GM23338 (cell line): ENCODE results near the gene RBP3. TPM values are rescaled to one million over a fixed set of nuclear protein-coding genes. Genes with fewer than 3 reads are reported as not detected.

ENCODE experiments used
- ATAC-seq: fragments of 200-7000 bp; cut with Tn5 transposase; 3 replicates; pipeline ENCODE4 v1.9.1; 2020
- DNase-seq: peaks from one replicate; pipeline ENCODE4 v3.0.0-alpha.2; 2015; ENCODE audit warnings: low spot score
- H2AFZ ChIP-seq: fragments of 200-600 bp; sonication (generic); 2 replicates; pipeline ENCODE4 v1.8.0; 2016; ENCODE audit warnings: antibody characterized with exemption, mild to moderate bottlenecking, moderate library complexity
- H3F3A ChIP-seq: fragments of 200-600 bp; sonication (generic); replicated peaks from 2 replicates; pipeline ENCODE4 v1.8.0; 2017; ENCODE audit warnings: antibody characterized with exemption, mixed run types, low read depth
- H3K27ac ChIP-seq: fragments of 200-600 bp; sonication (generic); 2 replicates; pipeline ENCODE4 v1.6.1; 2016; ENCODE audit warnings: low read depth
- H3K27me3 ChIP-seq: fragments of 200-600 bp; sonication (generic); 2 replicates; pipeline ENCODE4 v1.8.0; 2016; ENCODE audit warnings: mild to moderate bottlenecking, mixed run types, moderate library complexity; ENCODE audit not compliant: insufficient read depth
- H3K36me3 ChIP-seq: fragments of 200-600 bp; sonication (generic); 2 replicates; pipeline ENCODE4 v1.8.0; 2016; ENCODE audit warnings: mild to moderate bottlenecking; ENCODE audit not compliant: insufficient read depth
- H3K4me1 ChIP-seq: fragments of 200-600 bp; sonication (generic); 2 replicates; pipeline ENCODE4 v1.8.0; 2016; ENCODE audit warnings: mild to moderate bottlenecking, moderate library complexity; ENCODE audit not compliant: insufficient read depth
- H3K4me2 ChIP-seq: fragments of 200-600 bp; sonication (generic); 2 replicates; pipeline ENCODE4 v1.7.1; 2017; ENCODE audit warnings: mixed run types
- H3K4me3 ChIP-seq: fragments of 200-600 bp; sonication (generic); 2 replicates; pipeline ENCODE4 v1.6.1; 2016; ENCODE audit warnings: mixed run types
- H3K79me2 ChIP-seq: fragments of 200-600 bp; sonication (generic); replicated peaks from 2 replicates; pipeline ENCODE4 v1.8.0; 2017; ENCODE audit warnings: mild to moderate bottlenecking; ENCODE audit not compliant: insufficient read depth
- H3K9me2 ChIP-seq: fragments of 200-600 bp; sonication (generic); 2 replicates; pipeline ENCODE4 v1.8.0; 2017; ENCODE audit not compliant: insufficient read depth
- H4K20me1 ChIP-seq: fragments of 200-600 bp; sonication (generic); replicated peaks from 2 replicates; pipeline ENCODE4 v1.8.0; 2017; ENCODE audit warnings: mild to moderate bottlenecking; ENCODE audit not compliant: insufficient read depth
- H3K27ac Mint-ChIP-seq: 2 replicates; pipeline ENCODE4 v1.8.0; 2020; ENCODE audit warnings: inconsistent platforms, mild to moderate bottlenecking, moderate library complexity, mixed read lengths
- H3K27me3 Mint-ChIP-seq: 3 replicates; pipeline ENCODE4 v1.8.0; 2022; ENCODE audit warnings: low read depth, mild to moderate bottlenecking, moderate library complexity, mixed read lengths, inconsistent platforms; ENCODE audit not compliant: insufficient read depth, poor library complexity
- H3K36me3 Mint-ChIP-seq: 3 replicates; pipeline ENCODE4 v1.8.0; 2021; ENCODE audit warnings: low read depth, mild to moderate bottlenecking, inconsistent platforms, moderate library complexity, mixed read lengths
- H3K4me1 Mint-ChIP-seq: 3 replicates; pipeline ENCODE4 v1.8.0; 2020; ENCODE audit warnings: mild to moderate bottlenecking, inconsistent platforms, mixed read lengths
- H3K4me3 Mint-ChIP-seq: 3 replicates; pipeline ENCODE4 v1.8.0; 2021; ENCODE audit warnings: moderate library complexity, mild to moderate bottlenecking, inconsistent platforms, mixed read lengths
- H3K9me3 Mint-ChIP-seq: 3 replicates; pipeline ENCODE4 v1.8.0; 2020; ENCODE audit warnings: moderate library complexity, mild to moderate bottlenecking, inconsistent platforms, mixed read lengths
- EZH2 ChIP-seq: fragments of 200-600 bp; sonication (generic); IDR thresholded peaks from one replicate; pipeline ENCODE4 v1.8.0; 2017; ENCODE audit warnings: antibody characterized with exemption, mild to moderate bottlenecking, low read depth; ENCODE audit not compliant: unreplicated experiment
- JUNB ChIP-seq: IDR thresholded peaks from one replicate; pipeline ENCODE4 v1.6.1; 2016; ENCODE audit warnings: antibody characterized with exemption; ENCODE audit not compliant: unreplicated experiment
- NANOG ChIP-seq: IDR thresholded peaks from 2 replicates; pipeline ENCODE4 v1.6.1; 2016; ENCODE audit warnings: antibody characterized with exemption, borderline replicate concordance
- POLR2AphosphoS5 ChIP-seq: IDR thresholded peaks from 2 replicates; pipeline ENCODE4 v1.6.1; 2016; ENCODE audit warnings: antibody characterized with exemption, low read depth
- STAT1 ChIP-seq: IDR thresholded peaks from one replicate; pipeline ENCODE4 v1.6.1; 2016; ENCODE audit warnings: antibody characterized with exemption; ENCODE audit not compliant: unreplicated experiment
- ZNF462 ChIP-seq: fragments of 250-450 bp; sonication (Bioruptor Pico); IDR thresholded peaks from 2 replicates; pipeline ENCODE4 v1.5.0; 2020; ENCODE audit warnings: mild to moderate bottlenecking, moderate library complexity
- polyA plus RNA-seq: library from polyadenylated mRNA; unstranded; fragments of >200 nt; fragmentation: Nextera tagmentation; extraction: Ambion mirVana; gene quantifications from 2 replicates; pipeline ENCODE4 v1.2.1, GENCODE V29; 2016
- total RNA-seq: library from RNA; depleted of rRNA; stranded (reverse); fragments of >200 nt; shearing (Covaris generic); gene quantifications from 2 replicates; pipeline ENCODE4 v1.2.3, GENCODE V29; 2014

The RBP3 gene
- total and polyA plus RNA-seq, 2 experiments from 2014 or later = not detected

GRCh38 chr10:47320812-47321211 is 27.4 kb upstream of the RBP3 start:
- Mint-ChIP-seq H3K27me3 (peaks cover 9% of the 10 kb centered on the region), H3K4me3 (no peak overlapping the region), H3K9me3 (no peaks in the 10 kb centered on the region), H3K27ac (no peak overlapping the region), H3K4me1 (no peaks in the 10 kb centered on the region), H3K36me3 (no peaks in the 10 kb centered on the region)
- ATAC-seq (no peak), DNase-seq (no peak)
- Histone ChIP-seq H3K4me3 (no peak overlapping the region), H3K4me2 (no peak overlapping the region), H3K4me1 (no peaks in the 10 kb centered on the region), H3K27me3 (no peaks in the 10 kb centered on the region), H4K20me1 (no peaks in the 10 kb centered on the region), H3K79me2 (no peaks in the 10 kb centered on the region), H3K36me3 (no peaks in the 10 kb centered on the region), H3K9me2 (0 out of 2 replicates have a peak, but pooled peaks cover 4% of the 10 kb centered on the region), H3K27ac (no peak overlapping the region), H2AFZ (no peak overlapping the region), H3F3A (no peaks in the 10 kb centered on the region)
- TF ChIP-seq POLR2AphosphoS5 = no peak
- TF ChIP-seq STAT1 = no peak
- no peak for TF ChIP-seq ZNF462 (CRISPR knock-in tag)
- TF ChIP-seq JUNB = no peak

- Mint-ChIP-seq H3K36me3 (no peaks in the 10 kb centered on the region), H3K27ac (no peak overlapping the region), H3K4me1 (no peaks in the 10 kb centered on the region), H3K27me3 (peaks cover 5% of the 10 kb centered on the region), H3K4me3 (no peak overlapping the region), H3K9me3 (no peaks in the 10 kb centered on the region)
- Histone ChIP-seq H3K4me2 (no peak overlapping the region), H3K4me3 (no peak overlapping the region), H3K4me1 (no peaks in the 10 kb centered on the region), H3K79me2 (no peaks in the 10 kb centered on the region), H4K20me1 (no peaks in the 10 kb centered on the region), H3F3A (no peaks in the 10 kb centered on the region), H3K27me3 (no peaks in the 10 kb centered on the region), H3K36me3 (no peaks in the 10 kb centered on the region), H3K27ac (no peak overlapping the region), H2AFZ (no peak overlapping the region), H3K9me2 (0 out of 2 replicates have a peak, but pooled peaks cover 4% of the 10 kb centered on the region)
- ATAC-seq (no peak), DNase-seq (no peak)
- TF ChIP-seq EZH2 (no peak), ZNF462 (CRISPR knock-in tag) (no peak), NANOG (no peak)
These were observed 26.5 kb upstream of the RBP3 start for GRCh38 chr10:47321521-47322195.
